Breast epithelium (tissue), 3 donors: ENCODE data around the gene CEP295NL.

Experiments used
- CTCF ChIP-seq, 3 donors: fragments of 450-650 bp; IDR thresholded peaks; one replicate each; pipeline ENCODE4 v1.5.1; 2016 to 2017; ENCODE audit warnings: antibody characterized with exemption in 3 of 3, mild to moderate bottlenecking in 3 of 3, moderate library complexity in 3 of 3
- POLR2A ChIP-seq: fragments of 450-650 bp; IDR thresholded peaks from one replicate; pipeline ENCODE4 v1.6.1; 2016; ENCODE audit warnings: antibody characterized with exemption, mild to moderate bottlenecking, moderate library complexity

- no peak for TF ChIP-seq CTCF (IDR thresholded peaks at IDR 0.05)
- TF ChIP-seq POLR2A: no peak
Observed at GRCh38 chr17:78919861-78920450, 17.0 kb upstream of the CEP295NL start.
